BLaER1 (cell line): ENCODE results near the gene NYAP1.
A peak's percentile ranks its signal among the peaks of the same experiment; 100 is the strongest.

Source experiments
- H3K27ac ChIP-seq: shearing (Covaris generic); formaldehyde crosslinking; 2 replicates; pipeline ENCODE4 v1.8.1; 2022
- H3K27me3 ChIP-seq: shearing (Covaris generic); formaldehyde crosslinking; 2 replicates; pipeline ENCODE4 v1.8.1; 2022
- H3K36me3 ChIP-seq: shearing (Covaris generic); formaldehyde crosslinking; 2 replicates; pipeline ENCODE4 v1.8.1; 2022
- H3K4me1 ChIP-seq: shearing (Covaris generic); formaldehyde crosslinking; 2 replicates; pipeline ENCODE4 v1.8.1; 2022
- H3K4me2 ChIP-seq: shearing (Covaris generic); formaldehyde crosslinking; 2 replicates; pipeline ENCODE4 v1.8.1; 2022
- H3K4me3 ChIP-seq: shearing (Covaris generic); formaldehyde crosslinking; 2 replicates; pipeline ENCODE4 v1.8.1; 2022
- H3K9ac ChIP-seq: shearing (Covaris generic); formaldehyde crosslinking; 2 replicates; pipeline ENCODE4 v1.8.1; 2022
- H3K9me3 ChIP-seq: shearing (Covaris generic); formaldehyde crosslinking; 2 replicates; pipeline ENCODE4 v1.8.1; 2022
- H4K20me1 ChIP-seq: shearing (Covaris generic); formaldehyde crosslinking; 2 replicates; pipeline ENCODE4 v1.8.1; 2022
- Cebpa-rat ChIP-seq: shearing (Covaris generic); IDR thresholded peaks from 2 replicates; pipeline ENCODE4 v1.8.1; 2022

NYAP1 gene

DNA sequence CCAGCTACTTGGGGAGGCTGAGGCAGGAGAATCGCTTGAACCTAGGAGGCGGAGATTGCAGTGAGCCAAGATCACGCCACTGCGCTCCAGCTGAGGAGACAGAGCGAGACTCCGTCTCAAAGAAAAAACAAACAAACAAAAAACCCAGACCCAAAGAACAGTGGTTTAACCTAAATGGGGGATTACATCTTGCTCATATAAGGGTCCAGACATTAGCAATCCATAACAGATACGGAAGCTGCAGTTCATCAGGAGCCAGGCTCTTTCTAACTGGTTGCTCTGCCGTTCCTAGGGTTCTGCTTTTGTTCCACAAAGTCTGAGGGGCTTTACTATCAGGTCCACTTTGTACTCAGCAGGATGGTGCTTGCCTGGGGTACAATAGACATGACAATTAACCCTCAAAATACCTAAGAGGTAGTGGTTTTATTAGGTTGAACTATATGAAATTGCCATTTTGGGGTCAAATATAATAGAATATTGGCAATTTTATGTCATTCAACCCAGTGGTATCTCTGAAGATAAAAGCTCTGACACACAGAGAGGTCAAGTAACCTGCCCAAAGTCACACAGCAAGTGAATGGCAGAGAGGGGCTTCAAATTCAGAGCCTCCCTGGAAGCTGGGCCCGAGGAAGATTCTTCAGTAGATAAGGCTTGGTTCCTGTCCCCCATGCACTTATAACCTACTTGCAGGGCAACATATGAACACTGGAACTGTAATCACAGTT is 21.3 kb downstream of the NYAP1 start:
- no peak overlapping the region for H3K4me2 ChIP-seq
- H3K9ac ChIP-seq: no peak overlapping the region
- H3K27ac ChIP-seq: no peak overlapping the region
- H3K27me3 ChIP-seq: no peaks in the 10 kb centered on the region
- H3K4me1 ChIP-seq: no peaks in the 10 kb centered on the region
- H3K36me3 ChIP-seq: no peaks in the 10 kb centered on the region
- no peak overlapping the region for H3K4me3 ChIP-seq
- TF ChIP-seq Cebpa-rat: no peak
- H4K20me1 ChIP-seq: no peaks in the 10 kb centered on the region
- no peaks in the 10 kb centered on the region for H3K9me3 ChIP-seq

DNA sequence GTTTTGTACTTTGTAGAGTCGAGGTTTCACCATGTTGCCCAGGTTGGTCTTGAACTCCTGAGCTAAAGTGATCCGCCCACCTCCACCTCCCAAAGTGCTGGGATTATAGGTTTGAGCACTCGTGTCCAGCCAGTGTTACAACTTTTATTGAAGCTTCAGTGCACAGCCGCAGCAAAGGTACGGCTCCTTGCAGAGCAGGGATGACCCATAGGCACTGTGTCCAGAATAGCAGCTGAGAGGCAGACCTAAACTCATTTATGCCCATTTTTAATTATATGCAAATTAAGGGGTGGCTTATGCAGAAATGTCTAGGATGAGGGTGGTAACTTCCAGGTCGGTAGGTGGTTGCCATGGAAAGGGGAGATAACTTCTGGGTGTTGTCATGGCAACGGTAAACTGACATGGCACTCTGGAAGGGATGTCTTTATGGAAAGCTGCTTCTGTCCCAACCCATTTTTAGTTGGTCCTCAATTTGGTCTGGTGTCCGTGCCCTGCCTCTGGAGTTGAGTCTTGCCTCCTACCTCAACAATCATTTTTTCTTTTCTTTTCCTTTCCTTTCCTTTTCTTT is 22.7 kb downstream of the NYAP1 start:
- H3K27me3 ChIP-seq: no peaks in the 10 kb centered on the region
- no peak for TF ChIP-seq Cebpa-rat
- H3K4me1 ChIP-seq: no peaks in the 10 kb centered on the region
- H3K27ac ChIP-seq: no peak overlapping the region
- no peak overlapping the region for H3K4me2 ChIP-seq
- no peak overlapping the region for H3K4me3 ChIP-seq
- no peaks in the 10 kb centered on the region for H3K36me3 ChIP-seq
- no peaks in the 10 kb centered on the region for H3K9me3 ChIP-seq
- no peaks in the 10 kb centered on the region for H4K20me1 ChIP-seq
- no peak overlapping the region for H3K9ac ChIP-seq

DNA sequence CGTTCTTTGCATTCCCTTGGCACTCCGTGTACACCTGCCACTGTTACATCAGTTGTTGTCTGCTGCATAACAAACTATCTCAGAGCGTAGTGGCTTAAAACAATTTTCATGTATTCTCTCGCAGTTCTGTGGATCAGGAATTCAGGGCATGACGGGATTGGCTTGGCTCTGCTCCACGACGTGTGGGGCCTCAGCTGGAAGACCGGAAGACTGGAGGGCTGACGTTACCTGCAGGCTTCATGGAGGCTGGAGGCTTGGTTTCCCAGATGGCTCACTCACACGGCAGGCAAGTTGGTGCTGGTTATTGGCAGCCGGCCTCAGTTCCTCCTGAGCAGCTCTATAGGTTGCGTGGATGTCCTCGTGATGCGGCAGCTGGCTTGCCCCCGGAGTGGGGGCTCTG is 25.5 kb downstream of the NYAP1 start:
- Histone ChIP-seq H3K9me3 (no peaks in the 10 kb centered on the region), H3K36me3 (no peaks in the 10 kb centered on the region), H3K27ac (no peak overlapping the region), H3K9ac (no peak overlapping the region), H4K20me1 (no peaks in the 10 kb centered on the region), H3K4me3 (no peak overlapping the region), H3K4me1 (no peaks in the 10 kb centered on the region), H3K27me3 (no peaks in the 10 kb centered on the region), H3K4me2 (no peak overlapping the region)
- no peak for TF ChIP-seq Cebpa-rat

DNA sequence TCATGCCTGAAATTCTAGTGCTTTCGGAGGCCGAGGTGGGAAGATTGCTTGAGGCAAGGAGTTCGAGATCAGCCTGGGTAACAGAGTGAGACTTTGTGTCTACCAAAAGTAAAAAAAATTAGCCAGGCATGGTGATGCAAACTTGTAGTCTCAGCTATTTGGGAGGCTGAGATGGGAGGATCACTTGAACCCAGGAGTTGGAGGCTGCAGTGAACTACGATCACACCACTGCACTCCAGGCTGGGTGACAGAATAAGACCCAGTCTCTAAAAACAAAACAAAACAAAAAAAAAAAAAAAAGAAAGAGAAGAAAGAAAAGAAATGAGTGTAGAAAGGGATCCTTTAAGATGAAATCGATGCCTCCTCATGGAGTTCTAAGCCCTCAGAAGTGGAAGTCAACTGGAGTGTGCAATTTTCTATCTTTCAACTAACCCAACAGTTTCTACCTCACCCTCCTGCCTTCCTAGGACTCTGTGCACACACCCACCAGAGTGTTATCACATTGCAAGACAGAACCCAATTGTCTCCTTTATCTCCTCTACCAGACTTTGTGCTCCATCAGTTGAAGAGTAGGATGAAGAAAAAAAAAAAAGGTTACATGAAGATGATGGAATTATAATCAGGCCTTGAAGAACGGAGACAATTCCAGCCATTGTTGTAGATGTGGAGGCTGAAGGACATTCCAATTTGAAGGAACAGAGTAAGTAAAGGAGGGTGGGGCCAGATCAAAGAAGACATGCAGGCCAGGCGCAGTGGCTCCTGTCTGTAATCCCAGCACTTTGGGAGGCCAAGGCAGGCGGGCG is 26.9 kb downstream of the NYAP1 start:
- H3K4me2 ChIP-seq: no peak overlapping the region
- H3K36me3 ChIP-seq: no peaks in the 10 kb centered on the region
- H4K20me1 ChIP-seq: no peaks in the 10 kb centered on the region
- H3K27me3 ChIP-seq: no peaks in the 10 kb centered on the region
- TF ChIP-seq Cebpa-rat: no peak
- no peaks in the 10 kb centered on the region for H3K9me3 ChIP-seq
- no peak overlapping the region for H3K4me3 ChIP-seq
- no peak overlapping the region for H3K9ac ChIP-seq
- H3K4me1 ChIP-seq: peaks cover 8% of the 10 kb centered on the region
- H3K27ac ChIP-seq: no peak overlapping the region

DNA sequence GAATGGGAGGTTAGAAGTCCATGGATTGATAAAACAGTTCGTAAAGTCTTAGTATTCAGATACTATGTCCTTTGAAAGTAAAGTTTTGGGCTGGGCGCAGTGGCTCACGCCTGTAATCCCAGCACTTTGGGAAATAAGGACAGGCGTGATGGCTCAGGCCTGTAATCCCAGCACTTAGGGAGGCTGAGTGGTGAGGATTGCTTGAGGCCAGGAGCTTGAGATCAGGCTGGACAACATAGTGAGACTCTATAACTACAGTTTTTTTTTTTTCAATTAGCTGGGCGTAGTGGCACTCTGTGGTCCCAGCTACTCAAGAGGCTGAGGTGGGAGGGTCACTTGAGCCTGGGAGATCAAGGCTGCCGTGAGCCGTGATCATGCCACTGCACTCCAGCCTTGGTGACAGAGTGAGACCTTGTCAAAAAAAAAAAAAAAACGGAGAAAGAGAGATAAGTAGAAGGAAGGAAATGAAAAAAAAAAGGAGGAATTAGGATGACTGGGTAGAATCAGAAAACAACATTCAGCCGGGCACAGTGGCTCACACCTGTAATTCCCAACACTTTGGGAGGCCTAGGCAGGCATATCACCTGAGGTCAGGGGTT is 29.6 kb downstream of the NYAP1 start:
- Histone ChIP-seq H3K27me3 (no peaks in the 10 kb centered on the region), H4K20me1 (no peaks in the 10 kb centered on the region), H3K4me3 (no peak overlapping the region), H3K27ac (no peak overlapping the region), H3K4me2 (no peak overlapping the region), H3K4me1 (peaks cover 22% of the 10 kb centered on the region), H3K9ac (no peak overlapping the region), H3K9me3 (no peaks in the 10 kb centered on the region), H3K36me3 (no peaks in the 10 kb centered on the region)
- no peak for TF ChIP-seq Cebpa-rat

DNA sequence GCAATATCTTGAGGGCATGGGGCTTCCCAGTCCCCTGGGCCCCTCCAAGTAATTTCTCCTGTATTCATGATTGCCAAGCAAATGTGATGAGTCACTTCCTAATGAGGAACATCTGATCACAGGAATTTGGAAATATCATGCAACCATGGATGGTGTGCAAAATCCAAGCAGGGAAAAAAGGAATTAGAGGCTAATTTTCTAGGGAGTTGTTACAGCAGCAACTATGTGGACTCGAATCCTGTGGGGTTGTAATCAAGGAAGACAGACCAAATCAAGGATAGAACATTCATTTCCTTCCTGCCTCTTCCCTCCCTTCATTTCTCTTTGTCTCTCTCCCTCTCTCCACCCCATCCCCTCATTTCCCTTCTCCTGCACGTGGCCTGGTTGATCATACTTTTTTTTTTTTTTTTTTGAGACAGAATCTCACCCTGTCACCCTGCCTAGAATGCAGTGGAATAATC is 31.4 kb downstream of the NYAP1 start:
- H3K27me3 ChIP-seq: no peaks in the 10 kb centered on the region
- H3K9me3 ChIP-seq: no peaks in the 10 kb centered on the region
- H4K20me1 ChIP-seq: no peaks in the 10 kb centered on the region
- no peak overlapping the region for H3K27ac ChIP-seq
- peaks cover 22% of the 10 kb centered on the region for H3K4me1 ChIP-seq
- no peaks in the 10 kb centered on the region for H3K36me3 ChIP-seq
- peak overlapping the region; percentile 33 for H3K4me2 ChIP-seq
- TF ChIP-seq Cebpa-rat: no peak
- H3K9ac ChIP-seq: no peak overlapping the region
- H3K4me3 ChIP-seq: no peak overlapping the region

DNA sequence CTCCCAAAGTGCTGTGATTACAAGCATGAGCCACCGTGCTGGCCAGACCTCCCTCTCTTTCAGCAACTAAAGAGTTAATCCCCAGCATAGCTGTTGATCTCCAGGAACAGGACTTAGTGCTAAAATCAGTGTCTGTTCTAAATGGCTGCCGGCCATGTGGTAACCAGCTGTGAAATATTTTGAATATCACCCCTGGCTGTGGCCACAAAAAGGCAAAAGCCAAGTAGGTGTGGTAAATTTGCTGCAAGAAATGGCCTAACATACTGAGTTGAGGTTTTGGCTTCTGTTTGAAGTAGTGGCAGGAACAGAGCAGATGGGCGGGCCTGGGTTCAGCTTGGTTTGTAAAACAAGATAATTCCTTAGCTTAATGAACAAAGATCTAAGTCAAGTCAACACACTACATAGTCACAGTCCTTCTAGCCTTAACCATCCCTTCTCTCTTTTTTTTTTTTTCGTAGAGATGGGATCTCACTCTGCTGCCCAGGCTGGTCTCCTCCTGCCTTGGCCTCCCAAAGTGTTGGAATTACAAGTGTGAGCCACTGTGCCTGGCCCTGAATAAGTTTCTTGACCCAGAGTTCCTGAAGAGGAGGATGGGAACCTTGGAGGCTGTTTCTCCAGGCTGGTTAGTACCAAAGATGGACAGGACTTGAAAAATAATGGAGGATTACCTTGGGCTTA is 32.5 kb downstream of the NYAP1 start:
- H4K20me1 ChIP-seq: no peaks in the 10 kb centered on the region
- H3K4me2 ChIP-seq: peak overlapping the region; percentile 33
- no peak for TF ChIP-seq Cebpa-rat
- no peak overlapping the region for H3K9ac ChIP-seq
- peaks cover 22% of the 10 kb centered on the region for H3K4me1 ChIP-seq
- no peak overlapping the region for H3K27ac ChIP-seq
- H3K36me3 ChIP-seq: no peaks in the 10 kb centered on the region
- no peaks in the 10 kb centered on the region for H3K27me3 ChIP-seq
- no peak overlapping the region for H3K4me3 ChIP-seq
- no peaks in the 10 kb centered on the region for H3K9me3 ChIP-seq

DNA sequence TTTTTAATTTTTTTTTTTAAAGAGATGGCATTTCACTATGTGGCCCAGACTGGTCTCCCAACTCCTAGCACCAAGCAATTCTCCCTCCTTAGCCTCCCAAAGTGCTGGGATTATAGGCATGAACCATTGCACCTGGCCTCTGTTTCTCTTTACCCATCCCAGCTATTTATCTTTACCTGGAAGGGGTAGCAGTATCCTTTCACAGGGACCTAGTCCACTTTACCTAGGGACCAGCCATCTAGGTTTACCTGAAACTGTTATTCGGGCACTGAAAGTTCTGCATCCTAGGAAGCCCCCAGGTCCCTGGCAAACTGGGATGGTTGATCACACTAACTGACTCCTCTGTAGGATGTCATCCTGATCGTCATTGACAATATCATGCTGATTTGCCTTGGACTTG is 33.6 kb downstream of the NYAP1 start:
- TF ChIP-seq Cebpa-rat: no peak
- Histone ChIP-seq H3K9ac (no peak overlapping the region), H3K36me3 (no peaks in the 10 kb centered on the region), H3K27me3 (no peaks in the 10 kb centered on the region), H3K4me2 (no peak overlapping the region), H3K27ac (no peak overlapping the region), H4K20me1 (no peaks in the 10 kb centered on the region), H3K9me3 (no peaks in the 10 kb centered on the region), H3K4me3 (no peak overlapping the region), H3K4me1 (peaks cover 22% of the 10 kb centered on the region)

DNA sequence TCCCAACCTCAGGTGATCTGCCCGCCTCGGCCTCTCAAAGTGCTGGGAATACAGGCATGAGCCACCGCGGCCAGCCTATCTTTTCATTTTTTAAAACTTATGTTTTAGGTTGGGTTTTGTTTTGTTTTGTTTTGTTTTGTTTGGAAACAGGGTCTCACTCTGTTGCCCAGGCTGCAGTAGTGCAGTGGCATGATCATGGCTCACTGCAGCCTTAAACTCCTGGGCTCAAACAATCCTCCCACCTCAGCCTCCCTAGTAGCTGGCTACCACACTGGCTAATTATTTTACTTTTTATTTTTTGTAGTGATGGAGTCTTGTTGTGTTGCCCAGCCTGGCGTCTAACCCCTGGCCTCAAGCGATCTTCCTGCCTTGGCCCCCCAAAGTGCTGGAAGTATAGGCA is 35.9 kb downstream of the NYAP1 start:
- Histone ChIP-seq H4K20me1 (no peaks in the 10 kb centered on the region), H3K36me3 (no peaks in the 10 kb centered on the region), H3K9ac (no peak overlapping the region)

More for the DNA sequence above, 35.9 kb downstream of the NYAP1 start:
- TF ChIP-seq Cebpa-rat: no peak
- Histone ChIP-seq H3K27me3 (no peaks in the 10 kb centered on the region), H3K9me3 (peaks cover 4% of the 10 kb centered on the region; the same call in 1 of the 2 replicates), H3K4me3 (no peak overlapping the region), H3K4me2 (no peak overlapping the region), H3K4me1 (peaks cover 22% of the 10 kb centered on the region), H3K27ac (no peak overlapping the region)
